GM15510 (cell line): ENCODE data around the gene KDM4B.

Experiments used
- POLR2A ChIP-seq: IDR thresholded peaks from 3 replicates; pipeline ENCODE4 v1.6.1; 2011; ENCODE audit warnings: borderline replicate concordance; ENCODE audit not compliant: insufficient read length; ENCODE audit errors: extremely low read depth

KDM4B gene

DNA sequence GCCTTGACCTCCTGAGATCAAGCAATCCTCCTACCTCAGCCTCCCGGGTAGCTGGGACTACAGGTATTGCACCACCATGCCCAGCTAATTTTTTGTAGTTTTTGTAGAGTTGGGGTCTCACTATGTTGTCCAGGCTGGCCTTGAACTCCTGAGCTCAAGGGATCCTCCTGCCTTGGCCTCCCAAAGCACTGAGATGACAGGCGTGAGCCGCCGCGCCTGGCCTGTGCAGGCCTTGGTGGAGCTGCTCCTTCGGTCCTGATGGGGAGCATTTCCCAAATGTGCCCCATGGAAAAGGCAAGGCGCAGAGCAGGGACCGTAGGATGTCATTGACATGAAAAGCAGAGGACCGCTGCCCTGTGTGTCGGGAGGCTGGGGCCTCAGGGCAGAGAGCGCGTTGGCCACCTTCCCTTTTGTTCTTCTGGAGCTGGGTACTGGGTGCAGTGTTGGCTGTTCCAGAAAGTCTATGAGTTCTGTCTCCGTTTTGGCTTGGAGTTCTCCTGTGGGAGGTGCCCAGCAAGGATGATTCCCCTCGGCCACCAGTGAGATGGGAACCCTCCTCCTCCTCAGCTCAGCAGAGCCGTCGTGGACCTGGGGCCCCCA is 128.5 kb downstream of the KDM4B start:
- TF ChIP-seq POLR2A, result no peak

- no peak for TF ChIP-seq POLR2A
Measured at GRCh38 chr19:5097959-5098623, 129.2 kb downstream of the KDM4B start.

DNA sequence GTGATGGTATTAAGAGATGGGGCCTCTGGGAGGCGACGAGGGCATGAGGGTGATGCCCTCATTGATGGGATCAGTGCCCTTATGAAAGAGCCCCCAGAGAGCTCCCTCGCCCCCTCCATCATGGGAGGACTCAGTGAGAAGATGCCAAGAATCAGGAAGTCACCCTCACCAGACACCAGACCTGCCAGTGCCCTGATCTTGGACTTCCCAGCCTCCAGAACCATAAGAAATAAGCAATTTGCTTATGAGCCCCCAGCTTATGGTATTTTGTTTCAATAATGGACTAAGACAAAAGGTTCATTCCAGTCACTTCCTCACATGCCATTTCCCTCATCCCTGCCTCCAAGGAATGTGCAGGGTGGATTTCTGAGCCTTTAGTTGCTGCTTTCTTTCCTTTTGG is 129.7 kb downstream of the KDM4B start:
- TF ChIP-seq POLR2A, result no peak

DNA sequence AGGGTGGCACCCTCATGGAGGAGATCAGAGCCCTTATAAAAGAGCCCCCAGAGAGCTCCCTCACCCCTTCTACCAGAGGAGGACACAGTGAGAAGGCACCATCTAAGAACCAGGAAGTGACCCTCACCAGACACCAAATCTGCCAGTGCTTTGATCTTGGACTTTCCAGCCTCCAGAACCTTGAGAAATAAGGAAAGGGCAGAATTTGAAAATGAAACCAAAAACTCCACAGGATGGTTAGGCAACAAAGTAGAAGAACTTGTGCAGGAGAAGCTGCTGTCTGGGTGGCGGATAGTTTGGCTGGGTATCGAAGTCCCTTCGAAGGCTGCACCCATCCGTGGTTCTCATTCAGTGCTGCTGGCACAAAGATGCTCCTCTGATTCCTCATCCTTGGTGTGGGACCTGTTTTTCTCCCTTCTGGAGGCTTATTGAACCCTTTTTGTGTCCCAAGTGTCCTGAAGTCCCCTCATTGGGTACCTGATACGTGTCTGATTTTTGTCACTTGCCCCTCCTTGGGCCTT is 130.8 kb downstream of the KDM4B start:
- TF ChIP-seq POLR2A, result no peak

GRCh38 chr19:5101871-5102270 is 133.0 kb downstream of the KDM4B start:
- no peak for TF ChIP-seq POLR2A

- TF ChIP-seq POLR2A, result no peak
Measured at GRCh38 chr19:5102520-5102919, 133.6 kb downstream of the KDM4B start.

DNA sequence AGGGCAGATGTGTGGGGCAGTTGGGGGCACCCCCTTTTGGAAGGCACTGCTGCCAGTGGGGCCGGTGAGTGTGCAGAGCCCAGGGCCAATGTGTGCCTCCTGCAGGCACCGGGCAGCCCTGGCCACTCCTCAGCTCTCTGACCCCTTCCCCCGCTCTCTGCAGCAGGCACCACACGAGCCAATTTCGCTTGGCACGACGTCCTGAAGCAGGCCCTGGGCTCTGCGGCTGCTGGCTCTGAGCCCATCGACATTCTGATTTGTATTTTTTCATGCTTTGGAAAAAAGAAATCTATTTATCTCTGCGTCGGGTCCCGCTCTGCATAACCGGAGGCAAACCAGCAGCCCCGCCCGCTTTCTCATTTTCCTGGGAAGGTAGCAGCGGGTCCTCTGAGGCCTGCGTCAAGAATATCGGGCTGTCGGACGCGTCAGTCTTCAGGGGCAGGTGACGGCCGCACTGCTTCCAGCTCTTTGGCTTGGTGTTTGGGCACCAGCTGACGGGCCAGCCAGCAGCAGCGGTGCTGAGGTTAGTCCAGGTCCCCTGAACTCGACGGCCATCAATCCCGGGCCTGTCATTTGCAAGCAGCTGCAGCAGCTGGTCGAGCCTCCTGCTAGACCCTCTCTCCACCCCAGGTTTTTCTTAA is 134.3 kb downstream of the KDM4B start:
- no peak for TF ChIP-seq POLR2A

GRCh38 chr19:5103812-5104410 is 135.0 kb downstream of the KDM4B start:
- TF ChIP-seq POLR2A, result no peak

GRCh38 chr19:5104871-5105351 is 136.0 kb downstream of the KDM4B start:
- no peak for TF ChIP-seq POLR2A

- no peak for TF ChIP-seq POLR2A
Measured at GRCh38 chr19:5106191-5106726, 137.3 kb downstream of the KDM4B start.

- no peak for TF ChIP-seq POLR2A
Measured at GRCh38 chr19:5106971-5107370, 138.1 kb downstream of the KDM4B start.

DNA sequence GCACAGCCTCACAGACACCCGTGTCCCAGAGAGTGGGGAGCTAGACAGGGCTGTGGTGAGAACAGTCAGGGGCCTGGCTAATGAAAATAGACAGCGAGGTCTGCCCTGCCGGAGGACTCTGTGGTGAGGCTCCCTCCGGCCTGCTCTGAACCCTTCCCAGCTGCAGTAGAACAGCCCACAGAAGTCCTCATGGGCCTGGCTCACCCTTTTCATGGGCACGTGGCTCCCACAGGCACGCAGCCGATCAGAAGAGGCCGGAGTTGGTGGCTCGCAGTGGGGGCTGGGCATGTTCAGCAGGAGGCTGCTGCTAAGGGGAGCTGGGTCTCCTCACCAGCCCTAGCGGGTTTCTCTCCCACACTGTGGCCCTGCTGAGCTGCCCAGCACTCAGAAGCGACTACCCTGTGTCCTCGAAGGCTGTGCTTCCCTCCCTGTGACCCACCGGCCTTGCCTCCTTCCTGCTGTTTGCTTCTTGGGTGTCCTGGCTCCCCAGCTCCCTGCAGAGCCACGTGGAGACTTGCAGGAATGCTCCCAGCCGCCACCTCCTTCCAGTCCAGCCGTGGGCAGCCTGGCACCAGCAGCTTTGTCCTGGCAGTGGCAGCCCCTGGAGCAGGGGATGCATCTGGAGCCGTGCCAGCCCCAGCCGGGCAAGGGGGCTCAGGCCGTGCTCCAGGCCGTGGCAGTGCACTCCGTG is 138.7 kb downstream of the KDM4B start:
- no peak for TF ChIP-seq POLR2A

- no peak for TF ChIP-seq POLR2A
Measured at GRCh38 chr19:5108123-5108596, 139.2 kb downstream of the KDM4B start.

- no peak for TF ChIP-seq POLR2A
Measured at GRCh38 chr19:5108866-5109265, 140.0 kb downstream of the KDM4B start.

GRCh38 chr19:5109560-5109959 is 140.6 kb downstream of the KDM4B start:
- TF ChIP-seq POLR2A, result no peak

GRCh38 chr19:5110546-5110945 is 141.6 kb downstream of the KDM4B start:
- TF ChIP-seq POLR2A, result no peak
